Liver (tissue), 9 donors: ENCODE data around the gene PCYT1B. TPM values are rescaled to one million over a fixed set of nuclear protein-coding genes. Genes with fewer than 3 reads are reported as not detected.

Experiments
- DNase-seq: peaks from one replicate; pipeline ENCODE4 v3.0.0-alpha.2; 2017; ENCODE audit warnings: low spot score
- H3K27ac ChIP-seq, 2 donors: one replicate each; pipeline ENCODE4 v1.7.0; 2013; ENCODE audit warnings: inconsistent platforms in 2 of 2, low read length in 2 of 2, control low read depth in 1 of 2, low read depth in 1 of 2, mild to moderate bottlenecking in 1 of 2
- H3K27me3 ChIP-seq, 4 donors: one replicate each; pipeline versions ENCODE4 v1.6.1 to v1.7.0; 2013; ENCODE audit warnings: low read length in 3 of 4, inconsistent platforms in 1 of 4, mild to moderate bottlenecking in 1 of 4, moderate library complexity in 1 of 4; ENCODE audit not compliant: control insufficient read depth in 4 of 4, insufficient read depth in 4 of 4
- H3K36me3 ChIP-seq, 4 donors: one replicate each; pipeline versions ENCODE4 v1.6.1 to v1.7.0; 2013; ENCODE audit warnings: low read length in 3 of 4, mild to moderate bottlenecking in 3 of 4, low read depth in 1 of 4, moderate library complexity in 1 of 4; ENCODE audit not compliant: control insufficient read depth in 4 of 4, insufficient read depth in 3 of 4
- H3K4me1 ChIP-seq, 4 donors: one replicate each; pipeline versions ENCODE4 v1.6.1 to v1.7.0; 2013; ENCODE audit warnings: low read length in 3 of 4, mild to moderate bottlenecking in 3 of 4, moderate library complexity in 1 of 4; ENCODE audit not compliant: control insufficient read depth in 4 of 4, insufficient read depth in 4 of 4
- H3K4me3 ChIP-seq, 3 donors: one replicate each; pipeline versions ENCODE4 v1.6.1 to v1.7.0; 2013; ENCODE audit warnings: low read length in 3 of 3, control low read depth in 1 of 3, low read depth in 1 of 3, mild to moderate bottlenecking in 1 of 3
- H3K9ac ChIP-seq, 2 donors: one replicate each; pipeline ENCODE4 v1.7.0; 2013; ENCODE audit warnings: low read length in 2 of 2, mild to moderate bottlenecking in 2 of 2, moderate library complexity in 2 of 2, control low read depth in 1 of 2, low read depth in 1 of 2
- H3K9me3 ChIP-seq, 4 donors: one replicate each; pipeline versions ENCODE4 v1.6.1 to v1.7.0; 2013; ENCODE audit warnings: low read length in 3 of 4; ENCODE audit not compliant: control insufficient read depth in 4 of 4
- ATF3 ChIP-seq: IDR thresholded peaks from 2 replicates; pipeline ENCODE4 v1.6.1; 2016; ENCODE audit warnings: antibody characterized with exemption
- CTCF ChIP-seq: fragments of 150-350 bp; IDR thresholded peaks from 2 replicates; pipeline ENCODE4 v1.5.1; 2017; ENCODE audit warnings: improper control_type of control experiment, low read depth, low read length; ENCODE audit not compliant: missing input control
- EGR1 ChIP-seq, 2 donors: IDR thresholded peaks; 2 replicates each; pipeline ENCODE4 v1.6.1; 2016 to 2018; ENCODE audit warnings: antibody characterized with exemption in 2 of 2, low read depth in 2 of 2
- FOXA1 ChIP-seq: IDR thresholded peaks from 2 replicates; pipeline ENCODE4 v1.6.1; 2016; ENCODE audit warnings: antibody characterized with exemption
- FOXA2 ChIP-seq: IDR thresholded peaks from 2 replicates; pipeline ENCODE4 v1.6.1; 2016; ENCODE audit warnings: antibody characterized with exemption
- GABPA ChIP-seq, 2 donors: IDR thresholded peaks in 1 of 2; conservative IDR thresholded peaks in 1 of 2; 2 replicates each; pipeline ENCODE4 v1.6.1; 2016; ENCODE audit warnings: antibody characterized with exemption in 2 of 2, mild to moderate bottlenecking in 1 of 2, moderate library complexity in 1 of 2
- HNF4G ChIP-seq: IDR thresholded peaks from 2 replicates; pipeline ENCODE4 v1.6.1; 2016; ENCODE audit warnings: antibody characterized with exemption
- JUND ChIP-seq, 2 donors: IDR thresholded peaks; 2 replicates each; pipeline ENCODE4 v1.6.1; 2016; ENCODE audit warnings: antibody characterized with exemption in 2 of 2
- MAX ChIP-seq: IDR thresholded peaks from 2 replicates; pipeline ENCODE4 v1.6.1; 2016; ENCODE audit warnings: antibody characterized with exemption
- NR2F2 ChIP-seq: IDR thresholded peaks from 2 replicates; pipeline ENCODE4 v1.6.1; 2016; ENCODE audit warnings: antibody characterized with exemption
- RAD21 ChIP-seq, 2 donors: IDR thresholded peaks; 2 replicates each; pipeline ENCODE4 v1.6.1; 2016; ENCODE audit warnings: antibody characterized with exemption in 2 of 2, mild to moderate bottlenecking in 2 of 2
- REST ChIP-seq: IDR thresholded peaks from 2 replicates; pipeline ENCODE4 v1.6.1; 2016; ENCODE audit warnings: antibody characterized with exemption, mild to moderate bottlenecking
- RXRA ChIP-seq, 2 donors: IDR thresholded peaks; 2 replicates each; pipeline ENCODE4 v1.6.1; 2017 to 2018; ENCODE audit warnings: antibody characterized with exemption in 2 of 2, mild to moderate bottlenecking in 1 of 2
- SP1 ChIP-seq: IDR thresholded peaks from 2 replicates; pipeline ENCODE4 v1.6.1; 2018; ENCODE audit warnings: antibody characterized with exemption, mild to moderate bottlenecking
- TAF1 ChIP-seq: conservative IDR thresholded peaks from 2 replicates; pipeline ENCODE4 v1.6.1; 2016; ENCODE audit warnings: antibody characterized with exemption, mild to moderate bottlenecking
- YY1 ChIP-seq: IDR thresholded peaks from 2 replicates; pipeline ENCODE4 v1.6.1; 2016; ENCODE audit warnings: antibody characterized with exemption, mild to moderate bottlenecking
- ZBTB33 ChIP-seq: IDR thresholded peaks from 2 replicates; pipeline ENCODE4 v1.6.1; 2016; ENCODE audit warnings: antibody characterized with exemption
- polyA plus RNA-seq, 2 donors: library from polyadenylated mRNA; stranded (reverse) in 1 of 2; unstranded in 1 of 2; fragments of 200-250 nt in 1 of 2; fragments of >200 nt in 1 of 2; fragmentation: Nextera tagmentation in 1 of 2; extraction: Ambion mirVana in 1 of 2; gene quantifications; one replicate each; pipeline versions ENCODE4 v1.2.1 to v1.2.3, GENCODE V29; 2013 to 2015
- total RNA-seq, 2 donors: library from RNA; depleted of rRNA; stranded (reverse); fragments of >200 nt; gene quantifications; one replicate each; pipeline ENCODE4 v1.2.3, GENCODE V29; 2014
- donor health status: healthy.
- donor health status: healthy.
- donor health status: healthy.
- donor health status: healthy.
- donor health status: healthy.

PCYT1B gene
- total and polyA plus RNA-seq, 4 donors, result under 0.01 to 2.1 (median 0.06) TPM; not detected in 1

- no peak for TF ChIP-seq YY1
Measured at GRCh38 chrX:24659106-24659505, 12.0 kb upstream of the PCYT1B start (continued).

- no peak overlapping the region for H3K27ac ChIP-seq
- H3K9me3 ChIP-seq, result no peaks in the 10 kb centered on the region
- no peaks in the 10 kb centered on the region for H3K4me1 ChIP-seq
- no peak for TF ChIP-seq FOXA2
- no peak for TF ChIP-seq RXRA (IDR thresholded peaks at IDR 0.05)
- no peak for TF ChIP-seq GABPA (IDR thresholded peaks at IDR 0.05 in 1 of 2, conservative IDR thresholded peaks at IDR 0.05 in 1 of 2)
- TF ChIP-seq TAF1, result no peak
- TF ChIP-seq REST, result no peak
- no peak for TF ChIP-seq NR2F2
- no peak for TF ChIP-seq CTCF
- TF ChIP-seq YY1, result no peak
- no peak for TF ChIP-seq MAX
- no peak for TF ChIP-seq ZBTB33
- TF ChIP-seq SP1, result no peak
- TF ChIP-seq HNF4G, result no peak
- no peak for TF ChIP-seq FOXA1
- TF ChIP-seq JUND (IDR thresholded peaks at IDR 0.05), result no peak
- TF ChIP-seq RAD21 (IDR thresholded peaks at IDR 0.05), result no peak
- TF ChIP-seq ATF3, result no peak
- TF ChIP-seq EGR1 (IDR thresholded peaks at IDR 0.05; ENCODE audit: low read depth in 2 of 2), result no peak
- H3K4me3 ChIP-seq, result no peak overlapping the region
- H3K27me3 ChIP-seq, result no peaks in the 10 kb centered on the region
- no peaks in the 10 kb centered on the region for H3K36me3 ChIP-seq
- DNase-seq, result no peak
- H3K9ac ChIP-seq, result no peak overlapping the region
Measured at GRCh38 chrX:24658421-24658820, 11.3 kb upstream of the PCYT1B start.
